BJ (cell line): ENCODE results near the gene DERL3. TPM values are rescaled to one million over a fixed set of nuclear protein-coding genes. Genes with fewer than 3 reads are reported as not detected.

Source experiments
- CTCF ChIA-PET: fragments of 350-600 bp; formaldehyde crosslinking; extraction: SDS; loops from one replicate; lab custom pipeline; 2021; ENCODE audit warnings: antibody characterized with exemption, inconsistent platforms; lab: Yijun Ruan, JAX
- POLR2A ChIA-PET: fragments of 300-600 bp; sonication (Branson Sonifier 250); formaldehyde crosslinking; extraction: SDS; loops from one replicate; lab custom pipeline; 2021; ENCODE audit warnings: antibody characterized with exemption; lab: Charles Lee
- DNase-seq: peaks from one replicate; pipeline ENCODE4 v3.0.0-alpha.2; 2011; ENCODE audit warnings: low read depth
- H3K27me3 ChIP-seq: 2 replicates; pipeline ENCODE4 v1.6.0; 2011; ENCODE audit warnings: low read length; ENCODE audit not compliant: control insufficient read depth, insufficient read depth
- H3K36me3 ChIP-seq: 2 replicates; pipeline ENCODE4 v1.5.1; 2011; ENCODE audit warnings: low read length; ENCODE audit not compliant: control insufficient read depth, insufficient read depth
- H3K4me3 ChIP-seq: 2 replicates; pipeline ENCODE4 v1.5.1; 2011; ENCODE audit warnings: low read depth, mild to moderate bottlenecking, control low read depth, low read length
- polyA plus RNA-seq: library from polyadenylated mRNA; depleted of rRNA; stranded (reverse); fragments of >200 nt; gene quantifications from 2 replicates; pipeline ENCODE4 v1.2.3, GENCODE V29; 2011
- TF ChIP-seq, protein P1 (sequence below): IDR thresholded peaks from 2 replicates; pipeline ENCODE4 v1.5.1; 2011; ENCODE audit warnings: low read depth, mild to moderate bottlenecking, control low read depth, inconsistent platforms, low read length, moderate library complexity; ENCODE audit not compliant: insufficient read depth

DERL3 gene
- polyA plus RNA-seq, 1 experiment = 0.71 TPM

GRCh38 chr22:23847310-23847920 lies 8.6 kb upstream of the DERL3 start:
- CTCF ChIA-PET = interaction anchor here (0.7 to 11.1 kb wide), 5 partner anchors 10 to 219 kb away, joined by 3 to 272 read pairs (median 3); partner anchors contain the start of genes C22orf15, CHCHD10, MMP11 and SLC2A11
- POLR2A ChIA-PET = no interaction called here

DNA sequence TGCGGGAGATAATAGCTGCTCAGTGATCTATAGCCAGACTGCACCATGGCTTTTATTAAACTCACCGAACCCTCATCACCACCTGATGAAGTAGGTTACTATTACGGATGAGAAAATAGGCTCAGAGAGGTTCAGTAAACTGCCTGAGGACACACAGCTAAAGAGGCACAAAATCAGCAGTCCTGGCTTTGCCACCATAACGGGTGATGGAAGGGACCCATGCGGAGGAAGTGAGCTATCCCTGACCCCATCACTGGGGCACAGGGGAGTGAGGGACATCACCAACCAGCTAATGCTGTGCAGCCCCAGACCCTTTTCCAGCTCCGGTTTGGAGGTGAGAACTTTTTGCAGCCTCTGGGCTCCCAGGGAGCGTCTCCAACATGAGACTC lies 7.3 kb upstream of the DERL3 start:
- Histone ChIP-seq H3K36me3 (no peaks in the 10 kb centered on the region), H3K27me3 (peaks cover 2% of the 10 kb centered on the region; the same call in 1 of the 2 replicates), H3K4me3 (no peak overlapping the region)
- TF ChIP-seq, protein P1, sequence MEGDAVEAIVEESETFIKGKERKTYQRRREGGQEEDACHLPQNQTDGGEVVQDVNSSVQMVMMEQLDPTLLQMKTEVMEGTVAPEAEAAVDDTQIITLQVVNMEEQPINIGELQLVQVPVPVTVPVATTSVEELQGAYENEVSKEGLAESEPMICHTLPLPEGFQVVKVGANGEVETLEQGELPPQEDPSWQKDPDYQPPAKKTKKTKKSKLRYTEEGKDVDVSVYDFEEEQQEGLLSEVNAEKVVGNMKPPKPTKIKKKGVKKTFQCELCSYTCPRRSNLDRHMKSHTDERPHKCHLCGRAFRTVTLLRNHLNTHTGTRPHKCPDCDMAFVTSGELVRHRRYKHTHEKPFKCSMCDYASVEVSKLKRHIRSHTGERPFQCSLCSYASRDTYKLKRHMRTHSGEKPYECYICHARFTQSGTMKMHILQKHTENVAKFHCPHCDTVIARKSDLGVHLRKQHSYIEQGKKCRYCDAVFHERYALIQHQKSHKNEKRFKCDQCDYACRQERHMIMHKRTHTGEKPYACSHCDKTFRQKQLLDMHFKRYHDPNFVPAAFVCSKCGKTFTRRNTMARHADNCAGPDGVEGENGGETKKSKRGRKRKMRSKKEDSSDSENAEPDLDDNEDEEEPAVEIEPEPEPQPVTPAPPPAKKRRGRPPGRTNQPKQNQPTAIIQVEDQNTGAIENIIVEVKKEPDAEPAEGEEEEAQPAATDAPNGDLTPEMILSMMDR = no peak
- DNase-seq = no peak
- CTCF ChIA-PET = interaction anchor here (0.7 to 11.1 kb wide), 11 partner anchors 10 to 302 kb away, joined by 3 to 272 read pairs (median 3); partner anchors contain the start of genes C22orf15, CHCHD10, MIF and MMP11
- POLR2A ChIA-PET = interaction anchor here (0.7 to 1.0 kb wide), 2 partner anchors 59 to 75 kb away, joined by 3 to 4 read pairs; no protein-coding TSS in a partner anchor

More at GRCh38 chr22:23847310-23847920, 8.6 kb upstream of the DERL3 start:
- H3K4me3 ChIP-seq = no peak overlapping the region
- DNase-seq = no peak
- H3K36me3 ChIP-seq = no peaks in the 10 kb centered on the region
- H3K27me3 ChIP-seq = peaks cover 2% of the 10 kb centered on the region; the same call in 1 of the 2 replicates
- TF ChIP-seq, protein P1 = no peak

GRCh38 chr22:23845265-23846080 lies 6.7 kb upstream of the DERL3 start:
- TF ChIP-seq, protein P1 = no peak
- Histone ChIP-seq H3K36me3 (no peaks in the 10 kb centered on the region), H3K4me3 (no peak overlapping the region), H3K27me3 (peaks cover 2% of the 10 kb centered on the region; the same call in 1 of the 2 replicates)
- no peak for DNase-seq
- CTCF ChIA-PET = interaction anchor here (0.7 to 11.1 kb wide), 8 partner anchors 11 to 301 kb away, joined by 3 to 272 read pairs (median 4); partner anchors contain the start of genes C22orf15, CHCHD10, MIF and MMP11
- POLR2A ChIA-PET = interaction anchor here (0.7 kb wide), 1 partner anchor 58 kb away, joined by 3 read pairs; no protein-coding TSS in a partner anchor

DNA sequence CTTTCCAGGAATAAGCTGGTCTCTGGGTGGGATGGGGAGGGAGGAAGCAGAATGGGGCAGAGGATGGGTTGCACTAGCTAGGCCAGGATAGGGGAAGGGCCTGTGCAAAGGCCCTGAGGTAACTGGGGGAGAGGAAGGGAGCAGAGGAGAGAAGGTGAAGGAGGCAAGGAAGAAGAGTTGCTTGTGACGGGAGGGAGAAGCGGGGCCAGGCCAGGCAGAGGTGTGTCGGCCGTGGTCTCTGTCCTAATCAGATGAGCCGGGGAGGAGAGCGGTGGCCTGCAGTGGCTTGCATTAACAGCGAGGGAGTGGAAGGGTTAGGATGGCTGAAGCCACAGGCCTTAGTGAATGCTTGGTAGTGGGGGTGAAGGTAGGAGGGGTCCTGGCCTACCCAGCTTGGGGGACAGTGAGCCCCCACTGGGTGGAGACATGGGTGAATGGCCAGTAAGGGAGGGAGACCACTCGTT lies 6.0 kb upstream of the DERL3 start:
- POLR2A ChIA-PET = no interaction called here

More for the DNA sequence above, 6.0 kb upstream of the DERL3 start:
- CTCF ChIA-PET = interaction anchor here (1.0 to 11.1 kb wide), 5 partner anchors 10 to 75 kb away, joined by 3 to 272 read pairs (median 8); partner anchors contain the start of genes C22orf15, CHCHD10, MMP11 and SLC2A11
- Histone ChIP-seq H3K36me3 (no peaks in the 10 kb centered on the region), H3K4me3 (no peak overlapping the region), H3K27me3 (peaks cover 2% of the 10 kb centered on the region; the same call in 1 of the 2 replicates)
- TF ChIP-seq, protein P1 = no peak
- DNase-seq = no peak
